GM12873 (cell line): ENCODE measurements around the gene EXOSC1.

Source experiments
- CTCF ChIP-seq: IDR thresholded peaks from 2 replicates; pipeline ENCODE4 v1.5.1; 2012; ENCODE audit warnings: low read depth, mild to moderate bottlenecking, moderate library complexity, low read length, control low read depth; ENCODE audit not compliant: insufficient read depth; ENCODE audit errors: missing control alignments

EXOSC1 gene

GRCh38 chr10:97483506-97483905 lies 37.7 kb upstream of the EXOSC1 start:
- no peak for TF ChIP-seq CTCF

DNA sequence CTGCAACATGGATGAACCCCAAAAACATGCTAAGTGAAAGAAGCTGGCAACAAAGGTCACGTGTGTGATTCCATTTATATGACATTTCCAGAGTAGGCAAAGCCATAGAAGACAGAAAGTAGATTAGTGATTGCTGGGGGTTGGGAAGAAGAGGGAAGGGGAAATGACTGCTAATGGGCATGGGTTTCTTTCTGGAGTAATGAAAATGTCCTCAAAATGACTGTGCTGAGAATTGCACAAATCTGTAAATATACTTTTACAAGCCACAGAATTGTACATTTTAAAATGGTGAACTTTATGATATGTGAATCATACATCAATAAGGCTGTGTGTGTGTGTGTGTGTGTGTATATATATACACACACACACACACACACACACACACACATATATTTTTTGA lies 36.6 kb upstream of the EXOSC1 start:
- no peak for TF ChIP-seq CTCF

DNA sequence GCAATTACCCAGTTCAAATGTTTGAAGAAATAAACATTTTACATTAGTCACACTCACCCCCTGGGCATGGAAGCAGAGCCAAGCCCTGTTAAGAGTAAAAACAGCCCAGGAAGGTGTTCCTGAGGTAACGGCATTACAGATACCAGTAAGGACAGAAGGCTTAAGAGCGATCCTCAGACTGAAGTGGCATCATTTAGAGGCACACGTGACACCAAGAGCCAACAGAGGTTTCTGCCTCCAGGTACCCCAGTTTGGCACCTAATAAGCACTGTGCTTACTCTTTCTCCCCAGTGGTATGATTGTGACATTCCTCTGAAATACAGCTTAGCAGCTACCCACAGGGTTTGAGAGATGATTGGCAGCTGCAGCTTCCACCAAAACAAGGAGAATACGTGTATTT lies 35.3 kb upstream of the EXOSC1 start:
- no peak for TF ChIP-seq CTCF

DNA sequence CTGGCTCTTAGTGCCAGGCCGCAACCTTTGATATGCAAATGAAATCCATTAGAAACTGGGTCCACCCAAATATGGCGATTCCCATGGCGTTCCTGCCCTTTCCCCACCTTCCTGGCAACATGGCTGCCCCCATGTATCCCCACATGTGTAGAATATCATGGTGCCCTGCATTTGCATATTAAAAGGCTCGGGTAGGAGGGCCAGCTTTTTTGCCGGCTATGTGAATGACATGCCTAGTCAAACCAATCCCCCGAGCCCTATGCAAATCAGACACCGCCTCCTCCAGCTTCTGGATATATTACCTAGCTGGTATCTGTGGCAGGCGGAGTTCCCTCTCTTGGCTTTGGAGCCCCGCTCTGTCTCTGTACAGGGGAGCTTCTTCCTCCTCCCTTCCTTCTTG lies 34.1 kb upstream of the EXOSC1 start:
- TF ChIP-seq CTCF, result no peak

- no peak for TF ChIP-seq CTCF
Observed at GRCh38 chr10:97475936-97476594, 30.3 kb upstream of the EXOSC1 start.

- TF ChIP-seq CTCF, result no peak
Observed at GRCh38 chr10:97474918-97475317, 29.1 kb upstream of the EXOSC1 start.

GRCh38 chr10:97468162-97468561 lies 22.4 kb upstream of the EXOSC1 start:
- TF ChIP-seq CTCF, result no peak
